ENCODE data around the gene EZR. TPM values are rescaled to one million over a fixed set of nuclear protein-coding genes. Genes with fewer than 3 reads are reported as not detected.

Gene EZR
- total and polyA plus RNA-seq, 9 of the 15 experiments (the other 6 are each of a cell fraction or from before 2014, with no cell fraction given): 36.5 to 162 (median 104) TPM

- TF ChIP-seq UBTF (IDR thresholded peaks at IDR 0.05; ENCODE audit: borderline replicate concordance in 1 of 2, low read depth in 2 of 2, low read length in 2 of 2) (no peak), USF1 (CRISPR knock-in tag; IDR thresholded peaks at IDR 0.05) (no peak), THRAP3 (IDR thresholded peaks at IDR 0.05; ENCODE audit: borderline replicate concordance) (no peak), SOX6 (IDR thresholded peaks at IDR 0.05) (peak; percentile 16; the same call in 1 of the 2 replicates), GATAD2B (IDR thresholded peaks at IDR 0.05; ENCODE audit: borderline replicate concordance) (no peak), ZFP91 (CRISPR knock-in tag; IDR thresholded peaks at IDR 0.05) (no peak), NFIC (IDR thresholded peaks at IDR 0.05) (peak; percentile 64), ZNF436 (CRISPR knock-in tag; IDR thresholded peaks at IDR 0.05) (no peak), ATF2 (CRISPR knock-in tag; IDR thresholded peaks at IDR 0.05) (no peak), KLF10 (CRISPR knock-in tag; IDR thresholded peaks at IDR 0.05) (no peak), SMAD1 (IDR thresholded peaks at IDR 0.05; ENCODE audit: low read depth, low read length, partially characterized antibody) (no peak), E2F8 (IDR thresholded peaks at IDR 0.05; ENCODE audit: low read depth, partially characterized antibody) (no peak), POLR2AphosphoS5 (IDR thresholded peaks at IDR 0.05; ENCODE audit: control insufficient read depth, insufficient read depth, low read depth, low read length) (no peak), PTTG1 (tag; IDR thresholded peaks at IDR 0.05; ENCODE audit: low read depth) (no peak), DEAF1 (CRISPR knock-in tag; IDR thresholded peaks at IDR 0.05) (no peak), ZNF551 (CRISPR knock-in tag; IDR thresholded peaks at IDR 0.05) (no peak)
Measured at GRCh38 chr6:158825951-158826306, 6.8 kb upstream of the EZR start (continued).
